A549 (cell line): ENCODE results near the gene FAM204A. TPM values are rescaled to one million over a fixed set of nuclear protein-coding genes. Genes with fewer than 3 reads are reported as not detected.
A peak's percentile ranks its signal among the peaks of the same experiment; 100 is the strongest.

ENCODE experiments used
- ATAC-seq, 2 experiments: fragments of 200-7000 bp in 1 of 2; fragments of >200 bp in 1 of 2; cut with Nextera tagmentation in 1 of 2; cut with Tn5 transposase in 1 of 2; 3 replicates each; pipeline versions ENCODE4 v1.8.0 to v1.9.1; 2018 to 2020; ENCODE audit warnings: mild to moderate bottlenecking in 1 of 2, moderate library complexity in 1 of 2
- CTCF ChIA-PET: fragments of 300-600 bp; sonication (Branson Sonifier 250); formaldehyde crosslinking; extraction: SDS; loops from one replicate; lab custom pipeline; 2021; ENCODE audit warnings: antibody characterized with exemption, inconsistent platforms; lab: Yijun Ruan, JAX
- POLR2A ChIA-PET: fragments of 350-600 bp; formaldehyde crosslinking; extraction: SDS; loops from one replicate; lab custom pipeline; 2021; ENCODE audit warnings: antibody characterized with exemption, inconsistent platforms; lab: Yijun Ruan, JAX
- DNase-seq, 2 experiments: peaks; one replicate each; pipeline versions ENCODE4 v3.0.0 to v3.0.0-alpha.2; 2011 to 2016; ENCODE audit warnings: low read depth in 1 of 2, low spot score in 1 of 2
- FAIRE-seq: peaks from 2 replicates; lab custom pipeline; 2011; peaks lifted over from hg19 to GRCh38; lab: Jason Lieb, UNC
- H3K27ac ChIP-seq, 2 experiments: fragments of >200 bp; sonication (Bioruptor Twin); formaldehyde crosslinking; 3 replicates each; pipeline ENCODE4 v1.5.1; 2016 to 2017
- H3K4me1 ChIP-seq: fragments of >200 bp; sonication (Bioruptor Twin); formaldehyde crosslinking; 3 replicates; pipeline ENCODE4 v1.6.1; 2016
- H3K4me2 ChIP-seq: fragments of >200 bp; sonication (Bioruptor Twin); formaldehyde crosslinking; 3 replicates; pipeline ENCODE4 v1.6.1; 2016
- H3K4me3 ChIP-seq: fragments of >200 bp; sonication (Bioruptor Twin); formaldehyde crosslinking; 3 replicates; pipeline ENCODE4 v1.5.1; 2016
- H3K9me3 ChIP-seq: fragments of >200 bp; sonication (Bioruptor Twin); formaldehyde crosslinking; 3 replicates; pipeline ENCODE4 v1.6.1; 2016
- BCL3 ChIP-seq: fragments of >200 bp; sonication (Bioruptor Twin); formaldehyde crosslinking; IDR thresholded peaks from 3 replicates; pipeline ENCODE4 v1.6.1; 2016
- BHLHE40 ChIP-seq: IDR thresholded peaks from 2 replicates; pipeline ENCODE4 v1.6.1; 2012; ENCODE audit warnings: low read depth, low read length, inconsistent platforms
- EHF ChIP-seq: fragments of 250-450 bp; sonication (Bioruptor Pico); IDR thresholded peaks from 2 replicates; pipeline ENCODE4 v1.5.0; 2020; ENCODE audit warnings: mild to moderate bottlenecking
- EHMT2 ChIP-seq: fragments of 200-600 bp; sonication (generic); IDR thresholded peaks from 2 replicates; pipeline ENCODE4 v1.6.1; 2016; ENCODE audit warnings: antibody characterized with exemption, low read depth, mild to moderate bottlenecking, moderate library complexity
- EP300 ChIP-seq, 2 experiments: fragments of >200 bp; sonication (Bioruptor Twin); formaldehyde crosslinking; IDR thresholded peaks; 2 replicates in 1 of 2; 3 replicates in 1 of 2; pipeline ENCODE4 v1.6.1; 2016 to 2017
- FOSL2 ChIP-seq, 2 experiments: fragments of 450-650 bp in 1 of 2; fragments of >200 bp in 1 of 2; sonication (Bioruptor Twin) in 1 of 2; formaldehyde crosslinking; IDR thresholded peaks; 2 replicates each; pipeline versions ENCODE4 v1.5.0 to v1.6.1; 2016 to 2020; ENCODE audit warnings: mild to moderate bottlenecking in 1 of 2, moderate library complexity in 1 of 2
- FOXS1 ChIP-seq: fragments of 250-450 bp; sonication (Bioruptor Pico); IDR thresholded peaks from 2 replicates; pipeline ENCODE4 v1.5.0; 2020; ENCODE audit warnings: mild to moderate bottlenecking, moderate library complexity
- HDAC2 ChIP-seq: fragments of 200-600 bp; sonication (generic); IDR thresholded peaks from 2 replicates; pipeline ENCODE4 v1.6.1; 2016
- HEYL ChIP-seq: fragments of 250-450 bp; sonication (Bioruptor Pico); IDR thresholded peaks from 2 replicates; pipeline ENCODE4 v1.8.0; 2021; ENCODE audit warnings: mild to moderate bottlenecking, moderate library complexity
- HOXA7 ChIP-seq: fragments of 250-450 bp; sonication (Bioruptor Pico); IDR thresholded peaks from 2 replicates; pipeline ENCODE4 v1.5.0; 2020; ENCODE audit warnings: mild to moderate bottlenecking, moderate library complexity
- HOXB5 ChIP-seq: fragments of 250-450 bp; sonication (Bioruptor Pico); IDR thresholded peaks from 2 replicates; pipeline ENCODE4 v1.5.0; 2020; ENCODE audit warnings: mild to moderate bottlenecking, moderate library complexity
- JUNB ChIP-seq: fragments of >200 bp; sonication (Bioruptor Twin); formaldehyde crosslinking; IDR thresholded peaks from 2 replicates; pipeline ENCODE4 v1.6.1; 2016
- KDM5A ChIP-seq: fragments of 200-600 bp; sonication (generic); IDR thresholded peaks from 2 replicates; pipeline ENCODE4 v1.6.1; 2016; ENCODE audit warnings: antibody characterized with exemption, mild to moderate bottlenecking
- MAFK ChIP-seq: fragments of 450-650 bp; IDR thresholded peaks from 2 replicates; pipeline ENCODE4 v1.6.1; 2014; ENCODE audit not compliant: partially characterized antibody
- MAZ ChIP-seq: fragments of 150-350 bp; IDR thresholded peaks from 2 replicates; pipeline ENCODE4 v1.6.1; 2014; ENCODE audit warnings: antibody characterized with exemption, low read depth, low read length, borderline replicate concordance
- MYC ChIP-seq: IDR thresholded peaks from 2 replicates; pipeline ENCODE4 v1.6.1; 2012; ENCODE audit warnings: mild to moderate bottlenecking, inconsistent platforms, low read length, improper control_type of control experiment, borderline replicate concordance
- NFE2L2 ChIP-seq: fragments of 150-350 bp; conservative IDR thresholded peaks from 2 replicates; pipeline ENCODE4 v1.6.1; 2014; ENCODE audit warnings: low read length
- PBX3 ChIP-seq: IDR thresholded peaks from 2 replicates; pipeline ENCODE4 v1.6.1; 2012
- PHF8 ChIP-seq: fragments of 200-600 bp; sonication (generic); IDR thresholded peaks from 2 replicates; pipeline ENCODE4 v1.6.1; 2016; ENCODE audit warnings: low read depth, mild to moderate bottlenecking, antibody characterized with exemption, moderate library complexity, borderline replicate concordance
- POLR2A ChIP-seq: IDR thresholded peaks from 2 replicates; pipeline ENCODE4 v1.6.1; 2012; ENCODE audit warnings: mild to moderate bottlenecking, low read length
- RCOR1 ChIP-seq: fragments of 150-350 bp; IDR thresholded peaks from 2 replicates; pipeline ENCODE4 v1.6.1; 2014; ENCODE audit warnings: antibody characterized with exemption, low read length, low read depth
- RNF2 ChIP-seq: fragments of 200-600 bp; sonication (generic); IDR thresholded peaks from 2 replicates; pipeline ENCODE4 v1.6.1; 2016; ENCODE audit warnings: low read depth, mild to moderate bottlenecking, antibody characterized with exemption, moderate library complexity, borderline replicate concordance
- SMC3 ChIP-seq: fragments of >200 bp; sonication (Bioruptor Twin); formaldehyde crosslinking; IDR thresholded peaks from 3 replicates; pipeline ENCODE4 v1.6.1; 2018; ENCODE audit warnings: inconsistent platforms
- SREBF2 ChIP-seq: fragments of 450-650 bp; IDR thresholded peaks from 2 replicates; pipeline ENCODE4 v1.6.1; 2014; ENCODE audit warnings: mild to moderate bottlenecking, moderate library complexity
- TP53 ChIP-seq: fragments of 250-450 bp; sonication (Bioruptor Pico); IDR thresholded peaks from 2 replicates; pipeline ENCODE4 v1.5.0; 2021; ENCODE audit warnings: mild to moderate bottlenecking, moderate library complexity
- USF2 ChIP-seq: fragments of 450-650 bp; IDR thresholded peaks from 2 replicates; pipeline ENCODE4 v1.6.1; 2014; ENCODE audit warnings: antibody characterized with exemption
- WGBS: methylation state at CpG from one replicate; pipeline ENCODE4 v1.1.6; 2017; ENCODE audit errors: missing lambda C conversion rate; 5-methylcytosine and 5-hydroxymethylcytosine counted together
- polyA plus RNA-seq, 4 experiments: library from polyadenylated mRNA; depleted of rRNA in 3 of 4; stranded (reverse); fragments of >200 nt; fragmentation: RNase III in 1 of 4; extraction: RNeasy Plus Mini Kit Qiagen cat#74134 plus additional on column Dnase treatment in 1 of 4; gene quantifications; 2 replicates in 3 of 4; 3 replicates in 1 of 4; pipeline ENCODE4 v1.2.3, GENCODE V29; 2011 to 2017
- TF ChIP-seq, protein P1 (sequence below): fragments of 150-350 bp; IDR thresholded peaks from 2 replicates; pipeline ENCODE4 v1.6.1; 2014; ENCODE audit warnings: low read depth, mild to moderate bottlenecking, low read length

Gene FAM204A
- polyA plus RNA-seq, 2 of the 4 experiments (the other 2 are of a cell fraction) = 39.2 to 62.8 TPM

DNA sequence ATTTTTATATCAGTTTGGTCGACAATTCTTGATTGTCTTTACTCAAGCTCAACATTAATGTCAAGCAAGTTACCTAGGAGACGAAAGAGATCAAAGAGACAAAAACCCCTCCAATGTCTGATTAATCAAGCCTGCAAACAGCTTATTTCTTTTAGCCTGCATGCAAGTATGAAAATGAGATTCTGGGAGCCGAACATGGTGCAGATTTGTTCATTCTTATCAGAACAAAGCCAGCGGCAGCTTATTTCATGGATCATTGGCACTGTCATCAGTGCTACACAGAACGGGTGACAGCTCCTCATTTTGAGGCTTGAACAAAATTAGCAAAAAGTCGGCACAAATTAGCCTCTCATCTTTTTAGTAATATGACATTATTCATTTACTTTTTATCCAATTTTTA, 26.5 kb downstream of the FAM204A start (continued):
- TF ChIP-seq, protein P1, sequence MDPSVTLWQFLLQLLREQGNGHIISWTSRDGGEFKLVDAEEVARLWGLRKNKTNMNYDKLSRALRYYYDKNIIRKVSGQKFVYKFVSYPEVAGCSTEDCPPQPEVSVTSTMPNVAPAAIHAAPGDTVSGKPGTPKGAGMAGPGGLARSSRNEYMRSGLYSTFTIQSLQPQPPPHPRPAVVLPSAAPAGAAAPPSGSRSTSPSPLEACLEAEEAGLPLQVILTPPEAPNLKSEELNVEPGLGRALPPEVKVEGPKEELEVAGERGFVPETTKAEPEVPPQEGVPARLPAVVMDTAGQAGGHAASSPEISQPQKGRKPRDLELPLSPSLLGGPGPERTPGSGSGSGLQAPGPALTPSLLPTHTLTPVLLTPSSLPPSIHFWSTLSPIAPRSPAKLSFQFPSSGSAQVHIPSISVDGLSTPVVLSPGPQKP = no peak
- TF ChIP-seq, all 56 proteins: peak for 0

DNA sequence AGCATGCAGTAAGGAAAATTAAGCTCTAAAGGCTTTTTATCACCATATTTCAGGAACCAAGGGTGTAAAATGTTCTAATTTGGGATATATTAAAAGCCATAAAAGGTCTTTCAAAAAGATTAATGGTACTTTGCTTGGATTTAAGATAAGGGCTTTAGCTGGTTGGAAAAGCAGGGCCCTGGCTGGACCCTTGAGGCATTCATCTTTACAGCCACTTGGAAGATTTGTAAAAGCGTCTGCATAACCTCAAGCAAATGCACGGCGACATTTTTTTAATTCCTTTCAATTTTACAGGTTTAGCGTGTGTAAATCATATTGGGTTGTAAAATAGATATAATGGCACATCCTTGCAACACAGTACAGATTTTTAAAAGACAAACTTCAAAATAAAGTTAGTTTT, 27.2 kb downstream of the FAM204A start:
- ChIA-PET POLR2A (no interaction called here), CTCF (interaction anchor here (0.6 to 1.3 kb wide), 2 partner anchors 21 to 778 kb away, joined by 3 to 4 read pairs; no protein-coding TSS in a partner anchor)
- ATAC-seq (no peak), DNase-seq (no peak), FAIRE-seq (no peak)
- WGBS = 96% methylated on average over 4 of the region's 4 CpGs
- TF ChIP-seq, protein P1 = no peak
- TF ChIP-seq FOXS1 (no peak), HEYL (no peak), SMC3 (no peak), EP300 (IDR thresholded peaks at IDR 0.05) (no peak), PBX3 (no peak), BCL3 (no peak), SREBF2 (no peak), EHF (CRISPR knock-in tag) (no peak), POLR2A (no peak), BHLHE40 (no peak), HOXB5 (no peak), MAFK (no peak), NFE2L2 (no peak)
- Histone ChIP-seq H3K4me1 (peaks cover 15% of the 10 kb centered on the region; the same call in 2 of the 3 replicates), H3K9me3 (no peaks in the 10 kb centered on the region), H3K4me3 (no peak overlapping the region), H3K4me2 (no peak overlapping the region), H3K27ac (no peak overlapping the region)

DNA sequence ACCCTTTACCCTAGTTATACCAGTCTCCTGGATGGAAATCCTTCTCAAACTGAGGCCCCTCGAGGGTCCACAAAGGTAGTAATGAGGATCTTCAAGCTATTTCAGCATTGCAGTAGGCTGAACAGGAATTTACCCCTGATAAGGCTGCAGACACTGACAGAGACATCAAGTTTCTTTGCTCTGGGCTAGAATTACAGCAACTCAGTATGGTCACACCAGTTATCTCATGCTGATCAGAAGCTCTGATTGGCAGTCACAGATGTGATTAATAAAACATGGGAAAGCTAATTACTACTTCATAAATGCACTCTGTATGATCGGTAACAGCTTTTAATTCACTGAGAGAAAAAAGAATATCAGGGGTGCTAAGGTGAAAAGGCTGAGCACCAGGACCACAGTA, 30.6 kb downstream of the FAM204A start:
- H3K4me1 ChIP-seq = peaks cover 15% of the 10 kb centered on the region; the same call in 2 of the 3 replicates
- no peak overlapping the region for H3K27ac ChIP-seq
- no peaks in the 10 kb centered on the region for H3K9me3 ChIP-seq
- POLR2A ChIA-PET = no interaction called here
- ATAC-seq (no peak; a peak in 1 of 6 replicates), FAIRE-seq (no peak), DNase-seq (no peak)
- WGBS = 54% methylated on average over 2 of the region's 2 CpGs
- no peak overlapping the region for H3K4me3 ChIP-seq
- no peak for TF ChIP-seq MYC
- no peak for TF ChIP-seq HEYL
- TF ChIP-seq TP53 (CRISPR knock-in tag) = no peak
- no peak for TF ChIP-seq HOXA7 (CRISPR knock-in tag)
- TF ChIP-seq NFE2L2 = no peak
- no peak for TF ChIP-seq RNF2
- TF ChIP-seq RCOR1 = no peak
- no peak for TF ChIP-seq MAZ
- no peak for TF ChIP-seq MAFK
- no peak for TF ChIP-seq POLR2A
- TF ChIP-seq USF2 = no peak
- no peak for TF ChIP-seq HDAC2
- no peak for TF ChIP-seq FOSL2 (IDR thresholded peaks at IDR 0.05)
- no peak for TF ChIP-seq FOSL2 (CRISPR knock-in tag; IDR thresholded peaks at IDR 0.05)
- TF ChIP-seq KDM5A = no peak
- no peak for TF ChIP-seq HOXB5
- no peak for TF ChIP-seq JUNB
- no peak for TF ChIP-seq PHF8
- no peak for TF ChIP-seq EHMT2
- peak overlapping the region; percentile 42 for H3K4me2 ChIP-seq
- CTCF ChIA-PET = interaction anchor here (0.6 to 1.6 kb wide), 4 partner anchors 9 to 778 kb away, joined by 3 to 4 read pairs (median 3); no protein-coding TSS in a partner anchor
